Stimulated activated naive CD8-positive, alpha-beta T cell treated with anti-CD3 and anti-CD28 coated beads, Interleukin-15, Interleukin-2, amounts not matched to agents 100 ng/mL and 50 ng/mL, for 24 hours (primary cell): Measurements from ENCODE around the gene SLC2A9.
A peak's percentile ranks its signal among the peaks of the same experiment; 100 is the strongest.

Source experiments
- H3K27ac Mint-ChIP-seq: one replicate; pipeline ENCODE4 v1.8.0; 2021; ENCODE audit warnings: mild to moderate bottlenecking, mixed read lengths
- H3K27me3 Mint-ChIP-seq: one replicate; pipeline ENCODE4 v1.8.0; 2021; ENCODE audit warnings: mixed read lengths
- H3K36me3 Mint-ChIP-seq: one replicate; pipeline ENCODE4 v1.8.0; 2021; ENCODE audit warnings: low read depth, mixed read lengths
- H3K4me1 Mint-ChIP-seq: one replicate; pipeline ENCODE4 v1.8.0; 2021; ENCODE audit warnings: low read depth, mixed read lengths
- H3K4me3 Mint-ChIP-seq: one replicate; pipeline ENCODE4 v1.8.0; 2021; ENCODE audit warnings: mild to moderate bottlenecking, mixed read lengths
- H3K9me3 Mint-ChIP-seq: one replicate; pipeline ENCODE4 v1.8.0; 2021; ENCODE audit warnings: mixed read lengths

SLC2A9 gene

DNA sequence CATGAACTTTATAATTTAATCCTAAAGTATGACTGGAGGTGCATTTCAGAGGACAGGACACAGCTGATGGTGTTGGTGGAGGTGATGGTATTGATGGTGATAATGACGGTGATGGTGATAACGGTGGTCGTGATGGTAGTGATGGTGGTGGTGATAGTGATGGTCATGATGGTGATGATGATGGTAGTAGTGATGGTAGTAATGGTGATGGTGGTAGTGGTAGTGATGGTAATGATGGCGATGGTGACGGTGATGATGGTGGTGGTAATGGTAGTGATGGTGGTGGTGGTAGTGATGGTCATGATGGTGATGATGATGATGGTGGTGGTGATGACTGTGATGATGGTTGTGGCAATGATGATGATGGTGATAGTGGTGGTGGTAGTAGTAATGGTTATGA is 40.4 kb downstream of the SLC2A9 start:
- Mint-ChIP-seq H3K4me1 (no peaks in the 10 kb centered on the region), H3K36me3 (peaks cover 6% of the 10 kb centered on the region), H3K9me3 (peaks cover 6% of the 10 kb centered on the region), H3K27me3 (no peaks in the 10 kb centered on the region), H3K4me3 (no peak overlapping the region), H3K27ac (no peak overlapping the region)

- Mint-ChIP-seq H3K4me1 (no peaks in the 10 kb centered on the region), H3K9me3 (peaks cover 6% of the 10 kb centered on the region), H3K27ac (no peak overlapping the region), H3K4me3 (no peak overlapping the region), H3K36me3 (peaks cover 6% of the 10 kb centered on the region), H3K27me3 (no peaks in the 10 kb centered on the region)
These were observed 42.1 kb downstream of the SLC2A9 start for GRCh38 chr4:9979101-9979701.

DNA sequence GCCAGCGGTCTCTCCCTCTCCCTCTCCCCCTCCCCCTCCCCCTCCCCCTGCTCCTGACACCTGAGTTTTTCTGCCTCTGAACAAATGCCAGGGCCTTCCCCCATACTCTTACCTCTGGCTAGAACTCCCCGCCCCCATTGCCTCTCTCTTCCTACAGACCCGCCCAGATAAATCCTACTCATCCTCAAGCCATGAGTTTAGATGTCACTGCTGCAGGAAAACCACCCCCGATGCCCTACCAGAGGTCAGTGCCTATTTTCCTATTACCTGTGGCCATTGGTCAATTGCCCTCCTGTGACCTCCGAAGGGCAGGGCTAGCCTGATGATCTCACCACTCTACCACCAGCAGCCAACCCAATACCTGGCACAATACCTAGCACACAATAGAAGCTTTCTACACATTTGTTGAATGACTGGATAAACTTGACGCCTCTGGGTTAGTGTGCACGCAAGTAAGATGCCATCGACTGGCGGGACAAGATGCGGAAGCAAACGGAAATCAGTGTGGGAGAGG is 43.7 kb downstream of the SLC2A9 start:
- peaks cover 13% of the 10 kb centered on the region for H3K36me3 Mint-ChIP-seq
- H3K9me3 Mint-ChIP-seq = peaks cover 13% of the 10 kb centered on the region
- H3K27ac Mint-ChIP-seq = no peak overlapping the region
- H3K27me3 Mint-ChIP-seq = no peaks in the 10 kb centered on the region
- H3K4me1 Mint-ChIP-seq = no peaks in the 10 kb centered on the region
- H3K4me3 Mint-ChIP-seq = no peak overlapping the region

DNA sequence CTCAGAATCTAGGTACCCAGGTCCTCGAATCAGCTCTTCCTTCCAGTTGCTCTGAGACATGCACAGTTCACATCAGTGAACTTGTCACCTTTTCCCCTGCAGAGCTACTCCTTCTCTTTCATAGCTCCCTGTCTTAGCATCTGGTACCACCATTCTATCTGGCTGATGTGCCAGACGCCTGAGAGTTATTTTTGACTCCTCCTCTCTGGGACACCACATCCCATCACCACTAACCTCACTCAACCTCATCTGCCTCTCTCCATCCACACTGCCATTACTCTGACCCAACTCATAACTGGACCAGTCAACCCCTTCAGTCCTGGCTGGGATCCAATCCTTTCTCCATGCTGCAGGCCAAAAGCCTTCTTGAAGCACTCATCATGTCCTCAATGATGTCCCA is 44.5 kb downstream of the SLC2A9 start:
- H3K4me3 Mint-ChIP-seq = no peak overlapping the region
- peaks cover 15% of the 10 kb centered on the region for H3K9me3 Mint-ChIP-seq
- H3K36me3 Mint-ChIP-seq = peaks cover 13% of the 10 kb centered on the region
- H3K4me1 Mint-ChIP-seq = peaks cover 3% of the 10 kb centered on the region
- H3K27me3 Mint-ChIP-seq = no peaks in the 10 kb centered on the region
- no peak overlapping the region for H3K27ac Mint-ChIP-seq

DNA sequence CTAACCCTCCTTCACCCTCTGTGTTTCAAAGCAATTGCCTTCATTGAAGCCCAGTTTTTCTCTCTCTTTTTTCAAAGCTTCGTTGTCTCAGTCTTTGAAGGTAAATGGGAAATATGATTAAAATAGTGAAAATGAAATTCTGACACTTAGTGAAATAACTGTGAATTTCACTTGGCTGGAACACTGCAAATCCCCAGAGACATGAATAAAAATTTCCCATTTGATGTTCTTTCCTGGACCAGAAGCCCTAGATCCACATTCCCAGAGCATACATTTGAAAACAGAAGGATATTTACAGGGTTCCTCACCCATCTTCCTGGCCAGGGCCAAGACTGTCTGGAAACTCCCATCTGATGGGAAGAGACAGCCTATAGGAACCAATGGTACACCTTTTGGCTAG is 45.0 kb downstream of the SLC2A9 start:
- H3K36me3 Mint-ChIP-seq = peaks cover 13% of the 10 kb centered on the region
- H3K27ac Mint-ChIP-seq = no peak overlapping the region
- no peaks in the 10 kb centered on the region for H3K27me3 Mint-ChIP-seq
- peaks cover 3% of the 10 kb centered on the region for H3K4me1 Mint-ChIP-seq
- no peak overlapping the region for H3K4me3 Mint-ChIP-seq
- H3K9me3 Mint-ChIP-seq = peaks cover 15% of the 10 kb centered on the region

- Mint-ChIP-seq H3K4me1 (peaks cover 14% of the 10 kb centered on the region), H3K9me3 (peaks cover 9% of the 10 kb centered on the region), H3K27ac (no peak overlapping the region), H3K4me3 (no peak overlapping the region), H3K27me3 (no peaks in the 10 kb centered on the region), H3K36me3 (peaks cover 7% of the 10 kb centered on the region)
These were observed 49.6 kb downstream of the SLC2A9 start for GRCh38 chr4:9971711-9972110.

DNA sequence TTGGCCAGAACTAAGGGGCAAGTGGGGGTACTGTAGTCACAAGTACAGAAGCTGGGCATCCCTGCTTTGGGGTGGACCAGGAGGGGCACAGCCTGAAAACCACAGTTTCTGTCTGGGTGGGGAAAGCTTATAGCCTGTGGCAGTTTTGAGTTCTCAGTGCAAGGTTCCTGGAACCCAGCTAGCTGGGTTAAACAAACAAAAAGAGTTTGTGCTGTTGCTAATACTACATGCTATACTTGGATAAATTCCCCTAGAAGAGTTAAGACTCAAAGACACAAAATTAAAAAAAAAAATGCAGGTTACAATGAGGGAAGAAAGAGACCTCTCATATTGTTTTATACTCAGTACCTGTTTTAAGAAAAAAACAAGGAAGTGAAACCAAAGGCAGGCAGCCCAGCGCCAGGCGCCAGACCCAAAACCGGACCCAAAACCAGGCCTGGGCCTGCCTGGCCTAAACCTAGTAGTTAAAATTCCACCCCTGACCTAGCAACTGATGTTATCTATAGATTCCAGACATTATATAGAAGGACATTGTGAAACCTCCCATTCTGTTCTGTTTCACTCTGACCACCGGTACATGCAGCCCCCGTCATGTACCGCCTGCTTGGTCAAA is 50.8 kb downstream of the SLC2A9 start:
- H3K9me3 Mint-ChIP-seq = peaks cover 9% of the 10 kb centered on the region
- peaks cover 14% of the 10 kb centered on the region for H3K4me1 Mint-ChIP-seq
- H3K36me3 Mint-ChIP-seq = peaks cover 7% of the 10 kb centered on the region
- no peak overlapping the region for H3K27ac Mint-ChIP-seq
- H3K4me3 Mint-ChIP-seq = no peak overlapping the region
- H3K27me3 Mint-ChIP-seq = no peaks in the 10 kb centered on the region

- Mint-ChIP-seq H3K27ac (peak overlapping the region; percentile 11), H3K4me3 (no peak overlapping the region), H3K9me3 (peaks cover 9% of the 10 kb centered on the region), H3K4me1 (peaks cover 14% of the 10 kb centered on the region), H3K36me3 (peaks cover 7% of the 10 kb centered on the region), H3K27me3 (no peaks in the 10 kb centered on the region)
These were observed 51.5 kb downstream of the SLC2A9 start for GRCh38 chr4:9969526-9970398.

DNA sequence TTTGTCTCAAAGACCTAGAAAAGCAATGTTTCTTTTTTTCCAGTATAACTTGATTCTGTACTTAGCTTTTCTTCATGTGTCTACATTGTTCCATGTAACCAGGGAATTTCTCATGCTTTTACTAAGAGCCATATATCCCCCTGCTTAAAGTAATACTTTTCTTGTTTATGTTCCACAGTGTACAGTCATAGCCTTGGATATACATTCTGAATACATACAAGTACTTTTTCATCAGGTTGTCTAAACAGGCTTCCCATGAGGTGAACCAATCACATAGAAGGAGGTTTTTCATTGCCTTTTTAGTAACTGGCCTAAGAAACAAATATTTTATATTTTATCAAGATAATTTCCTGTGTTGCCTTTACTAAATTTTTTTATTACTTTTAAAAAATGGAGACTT is 52.8 kb downstream of the SLC2A9 start:
- H3K27ac Mint-ChIP-seq = no peak overlapping the region
- H3K4me3 Mint-ChIP-seq = no peak overlapping the region
- H3K27me3 Mint-ChIP-seq = no peaks in the 10 kb centered on the region
- peaks cover 7% of the 10 kb centered on the region for H3K36me3 Mint-ChIP-seq
- H3K9me3 Mint-ChIP-seq = peaks cover 9% of the 10 kb centered on the region
- H3K4me1 Mint-ChIP-seq = peaks cover 14% of the 10 kb centered on the region

GRCh38 chr4:9964879-9965278 is 56.4 kb downstream of the SLC2A9 start:
- peaks cover 4% of the 10 kb centered on the region for H3K9me3 Mint-ChIP-seq
- H3K4me3 Mint-ChIP-seq = no peak overlapping the region

GRCh38 chr4:9963328-9963727 is 58.0 kb downstream of the SLC2A9 start:
- peaks cover 4% of the 10 kb centered on the region for H3K9me3 Mint-ChIP-seq
- H3K4me3 Mint-ChIP-seq = no peak overlapping the region
- H3K27ac Mint-ChIP-seq = no peak overlapping the region
- no peaks in the 10 kb centered on the region for H3K4me1 Mint-ChIP-seq
- no peaks in the 10 kb centered on the region for H3K36me3 Mint-ChIP-seq
- H3K27me3 Mint-ChIP-seq = no peaks in the 10 kb centered on the region

More at GRCh38 chr4:9964879-9965278, 56.4 kb downstream of the SLC2A9 start:
- Mint-ChIP-seq H3K4me1 (peaks cover 6% of the 10 kb centered on the region), H3K27ac (no peak overlapping the region), H3K27me3 (no peaks in the 10 kb centered on the region), H3K36me3 (no peaks in the 10 kb centered on the region)

DNA sequence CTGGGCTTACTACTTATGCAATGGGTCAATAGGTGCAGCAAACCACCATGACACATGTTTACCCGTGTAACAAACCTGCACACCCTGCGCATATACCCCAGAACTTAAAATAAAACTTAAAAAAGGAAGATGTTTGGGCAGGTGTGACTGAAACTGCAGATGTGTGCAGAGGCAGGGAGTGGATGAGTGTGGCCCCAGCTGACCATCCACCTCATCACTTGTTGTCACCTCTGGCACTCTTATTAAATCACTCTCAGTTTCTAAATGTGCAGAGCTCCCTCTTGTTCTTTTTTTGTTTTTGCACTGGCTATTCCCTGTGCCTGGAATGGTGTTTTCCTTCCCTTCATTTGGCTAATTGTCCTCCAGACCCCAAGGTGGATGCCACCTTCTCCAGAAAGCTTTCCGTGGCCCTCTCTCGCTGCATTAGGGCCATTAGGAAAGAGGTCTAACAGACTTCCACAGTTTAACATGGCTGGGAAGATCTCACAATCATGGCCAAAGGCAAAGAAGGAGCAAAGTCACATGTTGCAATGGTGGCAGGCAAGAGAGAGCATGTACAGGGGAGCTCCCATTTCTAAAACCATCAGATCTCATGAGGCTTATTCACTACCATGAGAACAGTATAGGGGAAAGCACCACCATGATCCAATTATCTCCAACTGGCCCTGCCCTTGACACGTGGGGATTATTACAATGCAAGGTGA is 58.5 kb downstream of the SLC2A9 start:
- H3K27me3 Mint-ChIP-seq = no peaks in the 10 kb centered on the region
- no peak overlapping the region for H3K27ac Mint-ChIP-seq
- no peaks in the 10 kb centered on the region for H3K36me3 Mint-ChIP-seq
- H3K4me1 Mint-ChIP-seq = no peaks in the 10 kb centered on the region
- H3K9me3 Mint-ChIP-seq = peaks cover 4% of the 10 kb centered on the region
- no peak overlapping the region for H3K4me3 Mint-ChIP-seq

DNA sequence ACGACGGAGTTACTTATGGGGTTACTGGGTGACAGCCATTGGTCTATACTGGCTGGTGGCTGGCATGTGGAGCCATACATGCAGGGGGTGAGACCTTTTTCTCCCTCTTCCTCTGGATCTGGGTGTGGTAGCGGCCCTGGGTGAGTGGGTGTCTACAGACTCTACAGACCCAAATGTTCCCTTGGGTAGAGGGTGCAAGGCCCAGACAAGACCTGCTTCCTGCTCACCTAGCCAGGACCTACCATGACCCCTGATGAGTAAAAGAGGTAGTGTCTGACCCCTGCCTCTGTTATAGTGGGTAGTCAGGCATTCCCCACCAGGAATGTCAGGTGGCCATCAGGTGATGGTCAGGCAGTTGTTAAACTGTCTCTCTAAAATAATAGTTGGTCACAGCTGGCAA is 66.8 kb downstream of the SLC2A9 start:
- no peaks in the 10 kb centered on the region for H3K9me3 Mint-ChIP-seq
- H3K27me3 Mint-ChIP-seq = no peaks in the 10 kb centered on the region
- no peaks in the 10 kb centered on the region for H3K36me3 Mint-ChIP-seq

DNA sequence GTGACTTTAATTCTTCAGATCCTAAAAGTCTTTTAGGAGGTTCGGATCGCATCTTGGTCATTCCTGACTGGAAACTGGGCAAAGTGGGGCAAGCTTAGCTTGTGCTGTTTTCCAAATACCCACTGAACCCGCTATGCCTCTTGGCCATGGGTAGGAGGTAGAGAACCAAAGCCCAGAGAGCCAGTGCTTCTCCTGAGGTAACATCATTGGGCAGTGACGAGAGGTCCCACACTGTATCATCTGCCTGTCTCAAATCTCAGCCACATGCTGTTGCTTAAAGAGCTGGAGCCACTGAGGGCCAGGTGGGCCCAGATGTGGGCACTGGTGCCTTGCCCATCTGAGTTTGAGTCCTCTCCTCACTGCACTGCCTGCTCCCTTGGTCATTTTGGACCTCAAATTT is 68.2 kb downstream of the SLC2A9 start:
- H3K9me3 Mint-ChIP-seq = no peaks in the 10 kb centered on the region
- H3K4me1 Mint-ChIP-seq = no peaks in the 10 kb centered on the region
- no peaks in the 10 kb centered on the region for H3K36me3 Mint-ChIP-seq
- no peak overlapping the region for H3K4me3 Mint-ChIP-seq
- no peaks in the 10 kb centered on the region for H3K27me3 Mint-ChIP-seq
- H3K27ac Mint-ChIP-seq = no peak overlapping the region

More for the DNA sequence above, 66.8 kb downstream of the SLC2A9 start:
- Mint-ChIP-seq H3K4me3 (no peak overlapping the region), H3K4me1 (no peaks in the 10 kb centered on the region), H3K27ac (no peak overlapping the region)
